ENCODE measurements around the gene DNAJC16.
"Not testable (repeated sequence)": the region's sequence is repeated elsewhere in the genome, so short reads cannot be mapped to it uniquely, and the experiment has no call there.

Gene DNAJC16

DNA sequence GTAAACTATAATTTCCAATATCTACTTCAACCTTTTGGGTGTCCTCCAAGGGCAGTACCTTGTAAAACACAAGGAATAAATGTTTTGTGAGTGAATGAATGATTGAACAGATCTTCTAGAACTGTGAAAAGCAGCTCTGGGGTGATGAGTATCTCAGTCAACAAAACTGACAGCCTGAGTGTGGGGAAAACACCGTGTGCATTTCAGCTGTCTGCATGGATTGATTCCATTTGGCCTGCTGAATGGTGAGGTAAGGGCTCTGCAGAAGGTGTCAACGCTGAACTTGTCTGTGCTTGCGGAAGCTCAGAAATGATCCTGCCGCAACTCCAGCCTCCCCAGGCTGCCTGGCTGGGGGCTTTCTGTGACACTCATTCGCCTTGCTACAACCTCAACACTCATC, 65.6 kb downstream of the DNAJC16 start:
- TF ChIP-seq, protein P1, sequence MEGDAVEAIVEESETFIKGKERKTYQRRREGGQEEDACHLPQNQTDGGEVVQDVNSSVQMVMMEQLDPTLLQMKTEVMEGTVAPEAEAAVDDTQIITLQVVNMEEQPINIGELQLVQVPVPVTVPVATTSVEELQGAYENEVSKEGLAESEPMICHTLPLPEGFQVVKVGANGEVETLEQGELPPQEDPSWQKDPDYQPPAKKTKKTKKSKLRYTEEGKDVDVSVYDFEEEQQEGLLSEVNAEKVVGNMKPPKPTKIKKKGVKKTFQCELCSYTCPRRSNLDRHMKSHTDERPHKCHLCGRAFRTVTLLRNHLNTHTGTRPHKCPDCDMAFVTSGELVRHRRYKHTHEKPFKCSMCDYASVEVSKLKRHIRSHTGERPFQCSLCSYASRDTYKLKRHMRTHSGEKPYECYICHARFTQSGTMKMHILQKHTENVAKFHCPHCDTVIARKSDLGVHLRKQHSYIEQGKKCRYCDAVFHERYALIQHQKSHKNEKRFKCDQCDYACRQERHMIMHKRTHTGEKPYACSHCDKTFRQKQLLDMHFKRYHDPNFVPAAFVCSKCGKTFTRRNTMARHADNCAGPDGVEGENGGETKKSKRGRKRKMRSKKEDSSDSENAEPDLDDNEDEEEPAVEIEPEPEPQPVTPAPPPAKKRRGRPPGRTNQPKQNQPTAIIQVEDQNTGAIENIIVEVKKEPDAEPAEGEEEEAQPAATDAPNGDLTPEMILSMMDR (IDR thresholded peaks at IDR 0.05; ENCODE audit: low read depth, low read length, missing control alignments) = no peak
- no peak for DNase-seq (ENCODE audit: low read depth)
- no peak overlapping the region for H3K4me3 ChIP-seq (ENCODE audit: low read depth, low read length)

DNA sequence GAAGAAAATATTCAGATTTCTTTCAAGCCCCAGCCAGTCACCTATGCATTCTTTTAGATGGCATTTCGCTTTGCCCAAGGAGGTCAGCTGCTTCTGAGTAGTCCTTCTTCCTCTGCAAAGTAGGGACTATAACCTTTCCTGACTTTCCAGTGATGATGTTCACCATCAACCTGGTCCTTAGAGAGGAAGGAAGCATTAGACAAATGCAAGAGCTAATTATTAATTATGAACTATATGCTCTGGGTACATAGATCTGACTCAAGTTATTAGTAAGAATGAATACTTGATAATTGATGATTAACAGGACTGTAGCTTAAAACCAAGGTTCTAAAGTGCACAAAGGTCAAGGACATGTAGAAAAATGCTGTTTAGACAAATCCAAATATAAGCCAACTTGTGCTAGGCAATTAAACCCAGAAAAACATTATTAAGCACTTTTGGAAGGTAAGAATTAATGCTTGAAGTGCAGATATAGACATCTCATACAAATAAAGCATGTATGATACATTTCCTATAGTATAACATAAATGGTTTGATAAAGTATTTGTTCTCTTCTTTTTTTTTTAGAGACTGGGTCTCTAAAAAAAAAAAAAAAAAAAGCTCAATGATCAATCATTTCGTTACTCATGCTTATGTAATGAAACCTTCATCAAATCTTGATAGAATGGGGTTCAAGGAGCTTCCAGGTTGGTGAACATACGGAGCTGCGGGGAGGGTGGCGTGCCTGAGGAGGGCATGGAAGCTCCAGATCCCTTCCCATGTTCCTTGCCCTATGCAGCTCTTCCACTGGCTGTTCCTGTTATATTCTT, 69.4 kb downstream of the DNAJC16 start:
- TF ChIP-seq, protein P1 (IDR thresholded peaks at IDR 0.05; ENCODE audit: low read depth, low read length, missing control alignments) = no peak
- no peak overlapping the region for H3K4me3 ChIP-seq (ENCODE audit: low read depth, low read length)
- DNase-seq (ENCODE audit: low read depth) = no peak

DNA sequence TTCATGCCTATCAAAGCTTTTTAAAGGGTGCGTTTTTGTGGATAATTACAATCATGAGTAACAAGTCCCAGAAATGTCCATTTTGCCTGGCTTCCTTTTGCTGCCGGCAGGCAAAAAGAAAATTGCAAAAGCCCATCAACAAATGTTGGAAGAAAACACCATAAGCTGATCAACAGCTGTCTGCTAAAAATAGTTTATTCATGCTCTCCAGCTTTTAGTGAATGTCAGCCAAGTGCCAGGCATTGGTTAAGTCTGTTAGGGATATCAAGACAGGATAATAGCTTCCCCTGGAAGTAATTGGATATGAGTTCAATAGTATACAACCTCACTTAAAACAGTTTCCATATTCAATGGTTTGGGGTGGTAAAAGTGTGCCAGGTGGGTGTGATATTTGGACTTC, 71.8 kb downstream of the DNAJC16 start:
- TF ChIP-seq, protein P1 (IDR thresholded peaks at IDR 0.05; ENCODE audit: low read depth, low read length, missing control alignments) = no peak
- H3K4me3 ChIP-seq (ENCODE audit: low read depth, low read length) = no peak overlapping the region
- DNase-seq (ENCODE audit: low read depth) = no peak

DNA sequence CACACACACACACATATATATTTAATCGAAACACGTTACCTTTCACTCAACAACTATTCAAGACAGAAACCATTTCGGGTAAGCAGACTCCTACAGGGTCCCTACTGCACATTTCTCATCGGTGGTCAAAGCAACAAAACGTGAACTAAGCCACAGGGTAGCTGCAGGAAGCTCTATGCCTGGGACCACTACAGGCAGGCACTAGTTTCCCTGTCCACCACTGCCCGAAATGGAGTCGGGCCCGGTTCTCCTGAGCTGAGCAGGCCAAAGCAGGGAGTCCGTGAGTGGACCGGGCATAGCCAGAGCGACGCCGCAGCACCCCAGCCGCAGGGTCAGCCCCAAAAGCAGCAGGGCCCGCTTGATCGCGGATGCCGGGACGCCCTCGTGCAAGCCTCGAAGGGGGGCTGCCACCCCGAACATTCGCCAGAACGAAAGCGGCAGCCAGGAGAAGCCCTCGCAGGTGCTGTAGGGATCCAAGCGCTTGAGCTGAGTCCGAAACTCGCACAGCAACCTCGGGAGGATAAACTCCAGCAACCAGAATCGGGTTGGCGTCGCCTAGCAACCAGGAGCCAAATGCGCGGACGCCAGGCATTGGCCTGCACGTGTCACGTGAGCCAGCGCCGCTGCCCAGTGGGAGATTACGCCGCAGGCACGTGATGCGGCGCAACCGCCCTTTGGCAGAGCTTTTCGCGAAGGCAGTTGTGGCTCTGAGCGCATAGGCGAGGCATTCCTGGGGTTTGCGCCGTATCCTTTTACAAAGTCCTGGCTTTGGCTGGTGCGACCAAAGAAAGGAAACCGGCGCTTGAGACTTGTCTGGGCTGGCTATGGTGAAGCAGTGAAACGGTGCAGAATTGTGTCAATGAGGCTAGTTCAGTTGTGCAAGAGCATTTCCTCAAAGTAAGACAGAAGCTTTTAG, 76.7 kb downstream of the DNAJC16 start:
- peak overlapping the region; percentile 77 for H3K4me3 ChIP-seq (ENCODE audit: low read depth, low read length)
- TF ChIP-seq, protein P1 (IDR thresholded peaks at IDR 0.05; ENCODE audit: low read depth, low read length, missing control alignments) = no peak
- peak; percentile 86 for DNase-seq (ENCODE audit: low read depth)

DNA sequence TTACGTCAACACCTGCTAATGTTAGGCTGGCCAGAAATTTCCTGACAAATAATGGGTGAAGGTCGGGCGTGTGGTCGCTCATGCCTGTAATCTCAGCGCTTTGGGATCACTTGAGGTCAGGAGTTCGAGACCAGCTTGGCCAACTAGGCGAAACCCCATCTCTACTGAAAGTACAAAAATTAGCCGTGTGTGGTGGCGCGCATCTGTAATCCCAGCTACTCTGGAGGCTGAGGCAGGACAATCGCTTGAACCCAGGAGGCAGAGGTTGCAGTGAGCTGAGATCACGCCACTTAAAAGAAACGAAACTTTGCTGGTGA, 77.3 kb downstream of the DNAJC16 start:
- H3K4me3 ChIP-seq (ENCODE audit: low read depth, low read length) = peak overlapping the region; percentile 77
- DNase-seq (ENCODE audit: low read depth) = not testable (repeated sequence)

DNA sequence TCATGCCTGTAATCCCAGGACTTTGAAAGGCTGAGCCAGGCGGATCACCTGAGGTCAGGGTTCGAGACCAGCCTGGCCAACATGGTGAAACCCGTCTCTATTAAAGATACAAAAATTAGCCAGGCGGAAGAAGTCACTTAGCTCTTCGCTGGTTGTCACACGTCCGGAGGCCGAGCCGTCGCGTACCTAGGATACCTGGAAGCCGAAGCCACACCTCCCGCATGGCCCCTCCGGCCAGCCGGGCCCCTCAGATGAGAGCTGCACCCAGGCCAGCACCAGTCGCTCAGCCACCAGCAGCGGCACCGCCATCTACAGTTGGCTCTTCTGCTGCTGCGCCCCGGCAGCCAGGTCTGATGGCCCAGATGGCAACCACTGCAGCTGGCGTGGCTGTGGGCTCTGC, 77.8 kb downstream of the DNAJC16 start:
- not testable (repeated sequence) for H3K4me3 ChIP-seq (ENCODE audit: low read depth, low read length); DNase-seq (ENCODE audit: low read depth)

DNA sequence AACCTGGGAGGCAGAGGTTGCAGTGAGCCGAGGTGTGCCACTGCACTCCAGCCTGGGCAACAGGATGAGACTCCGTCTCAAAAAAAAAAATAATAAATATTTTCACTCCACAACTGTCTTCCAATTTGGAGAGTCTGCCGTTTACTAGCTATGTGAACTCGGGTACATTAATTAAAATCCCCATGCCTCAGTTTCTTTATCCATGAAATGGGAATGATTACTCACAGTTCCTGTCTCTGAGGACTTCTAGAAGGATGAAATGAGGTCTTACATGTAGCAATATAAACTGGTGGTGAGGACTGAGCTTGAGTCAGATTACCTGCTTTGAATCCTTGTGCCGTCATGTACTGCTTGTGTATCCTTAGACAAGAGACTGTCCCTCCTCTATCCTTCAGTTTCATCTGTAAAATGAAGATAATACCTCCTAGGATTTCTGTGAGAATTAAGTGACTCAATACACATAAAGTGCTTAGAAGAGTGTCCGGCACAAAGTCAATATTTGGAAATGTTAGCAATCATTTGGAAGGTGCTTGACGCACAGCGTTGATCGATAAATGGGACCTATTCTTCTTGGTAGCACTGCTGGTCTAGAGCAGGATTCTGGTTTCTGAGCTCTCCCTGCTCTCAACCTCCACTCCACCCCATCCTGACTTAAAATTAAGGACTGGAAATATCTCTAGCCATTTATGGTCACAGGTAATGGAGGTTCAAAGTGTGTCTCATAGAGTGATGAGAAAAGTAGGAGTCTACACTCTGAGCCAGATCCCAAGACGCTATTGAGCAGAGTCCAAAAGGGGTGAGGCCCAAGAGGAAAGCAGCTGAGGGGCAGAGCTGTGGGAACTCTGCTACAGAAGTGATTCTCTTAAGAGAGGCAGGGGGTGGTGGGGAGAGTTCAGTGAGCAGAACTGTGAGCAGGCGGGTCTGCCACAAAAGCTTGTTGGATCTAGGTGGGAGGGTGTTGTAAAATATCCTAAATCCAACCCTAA, 79.0 kb downstream of the DNAJC16 start:
- no peak overlapping the region for H3K4me3 ChIP-seq (ENCODE audit: low read depth, low read length)
- TF ChIP-seq, protein P1 (IDR thresholded peaks at IDR 0.05; ENCODE audit: low read depth, low read length, missing control alignments) = no peak
- DNase-seq (ENCODE audit: low read depth) = no peak

All from GM12864 (cell line).